ENCODE measurements around the gene KLHL17. TPM values are rescaled to one million over a fixed set of nuclear protein-coding genes. Genes with fewer than 3 reads are reported as not detected.
"Not testable (repeated sequence)": the region's sequence is repeated elsewhere in the genome, so short reads cannot be mapped to it uniquely, and the experiment has no call there.

Gene KLHL17
- total RNA-seq, 2 experiments from 2014 or later: 19.4 to 20.2 TPM

- DNase-seq: peak; percentile 68
- peaks cover 35% of the 10 kb centered on the region for H3K27me3 Mint-ChIP-seq (ENCODE audit: low read depth)
- no peaks in the 10 kb centered on the region for H3K36me3 Mint-ChIP-seq (ENCODE audit: low read depth)
- intact Hi-C loops (cut with micrococcal nuclease): loop anchor here (1.0 kb wide), 2 partner anchors 13 to 308 kb away; partner anchors contain the start of genes ISG15 and PUSL1
- peaks cover 12% of the 10 kb centered on the region for H3K4me1 Mint-ChIP-seq (ENCODE audit: low read depth)
- H3K9me3 Mint-ChIP-seq: no peaks in the 10 kb centered on the region
- CTCF ChIA-PET: interaction anchor here (0.8 kb wide), 1 partner anchor 15 kb away, joined by 3 read pairs; no protein-coding TSS in a partner anchor
- H3K27ac Mint-ChIP-seq: peak within 1 kb of the TSS; percentile 80
- H3K4me3 Mint-ChIP-seq: peak within 1 kb of the TSS; percentile 71
Measured at GRCh38 chr1:999725-1000356, 39.5 kb downstream of the KLHL17 start, which contains the start of gene HES4. Gene HES4 (minus strand): TSS chr1:1000097. CDS start chr1:999973, 124 bp downstream.

GRCh38 chr1:1000357-1001056, 40.1 kb downstream of the KLHL17 start:
- intact Hi-C loops (cut with micrococcal nuclease): loop anchor here (1.0 kb wide), 2 partner anchors 13 to 308 kb away; partner anchors contain the start of genes ISG15 and PUSL1
- peak overlapping the region; percentile 80 for H3K27ac Mint-ChIP-seq

GRCh38 chr1:1001057-1001783, 40.8 kb downstream of the KLHL17 start:
- Mint-ChIP-seq H3K4me1 (ENCODE audit: low read depth) (peaks cover 14% of the 10 kb centered on the region), H3K36me3 (ENCODE audit: low read depth) (no peaks in the 10 kb centered on the region), H3K9me3 (no peaks in the 10 kb centered on the region), H3K27me3 (ENCODE audit: low read depth) (peaks cover 33% of the 10 kb centered on the region), H3K4me3 (peak overlapping the region; percentile 71), H3K27ac (peak overlapping the region; percentile 80)
- intact Hi-C loops (cut with micrococcal nuclease): no loop called here
- no peak for DNase-seq
- CTCF ChIA-PET: interaction anchor here (0.6 to 2.4 kb wide), 8 partner anchors 9 to 18 kb away, joined by 3 to 19 read pairs (median 4); partner anchors contain the start of gene ISG15

More at GRCh38 chr1:1000357-1001056, 40.1 kb downstream of the KLHL17 start:
- no peaks in the 10 kb centered on the region for H3K9me3 Mint-ChIP-seq
- H3K36me3 Mint-ChIP-seq (ENCODE audit: low read depth): no peaks in the 10 kb centered on the region
- peaks cover 17% of the 10 kb centered on the region for H3K4me1 Mint-ChIP-seq (ENCODE audit: low read depth)
- H3K27me3 Mint-ChIP-seq (ENCODE audit: low read depth): peaks cover 36% of the 10 kb centered on the region
- CTCF ChIA-PET: interaction anchor here (0.6 to 2.4 kb wide), 5 partner anchors 10 to 17 kb away, joined by 3 to 19 read pairs (median 8); partner anchors contain the start of gene ISG15
- H3K4me3 Mint-ChIP-seq: peak overlapping the region; percentile 71
- DNase-seq: peak; percentile 71

- intact Hi-C loops (cut with micrococcal nuclease): no loop called here
- CTCF ChIA-PET: interaction anchor here (0.7 to 1.9 kb wide), 3 partner anchors 19 to 21 kb away, joined by 3 to 7 read pairs (median 4); partner anchors contain the start of gene PERM1
- no peaks in the 10 kb centered on the region for H3K36me3 Mint-ChIP-seq (ENCODE audit: low read depth)
- no peak overlapping the region for H3K4me3 Mint-ChIP-seq
- no peak for DNase-seq
- no peaks in the 10 kb centered on the region for H3K9me3 Mint-ChIP-seq
- H3K4me1 Mint-ChIP-seq (ENCODE audit: low read depth): peaks cover 14% of the 10 kb centered on the region
- no peak overlapping the region for H3K27ac Mint-ChIP-seq
- peaks cover 27% of the 10 kb centered on the region for H3K27me3 Mint-ChIP-seq (ENCODE audit: low read depth)
Measured at GRCh38 chr1:1003618-1004419, 43.4 kb downstream of the KLHL17 start.

GRCh38 chr1:1004420-1004779, 44.0 kb downstream of the KLHL17 start:
- intact Hi-C loops (cut with micrococcal nuclease): no loop called here
- no peaks in the 10 kb centered on the region for H3K9me3 Mint-ChIP-seq
- no peak overlapping the region for H3K4me3 Mint-ChIP-seq
- no peaks in the 10 kb centered on the region for H3K36me3 Mint-ChIP-seq (ENCODE audit: low read depth)
- H3K27me3 Mint-ChIP-seq (ENCODE audit: low read depth): peaks cover 31% of the 10 kb centered on the region
- no peak for DNase-seq
- CTCF ChIA-PET: interaction anchor here (0.7 to 1.9 kb wide), 3 partner anchors 20 to 22 kb away, joined by 3 to 7 read pairs (median 4); partner anchors contain the start of gene PERM1
- peaks cover 14% of the 10 kb centered on the region for H3K4me1 Mint-ChIP-seq (ENCODE audit: low read depth)
- no peak overlapping the region for H3K27ac Mint-ChIP-seq

- intact Hi-C loops (cut with micrococcal nuclease): no loop called here
Measured at GRCh38 chr1:1004780-1005697, 44.7 kb downstream of the KLHL17 start.

GRCh38 chr1:1005774-1006304, 45.5 kb downstream of the KLHL17 start:
- DNase-seq: no peak
- CTCF ChIA-PET: no interaction called here
- Mint-ChIP-seq H3K27me3 (ENCODE audit: low read depth) (peaks cover 27% of the 10 kb centered on the region), H3K4me3 (no peak overlapping the region), H3K27ac (no peak overlapping the region), H3K9me3 (no peaks in the 10 kb centered on the region), H3K36me3 (ENCODE audit: low read depth) (no peaks in the 10 kb centered on the region), H3K4me1 (ENCODE audit: low read depth) (peaks cover 9% of the 10 kb centered on the region)
- intact Hi-C loops (cut with micrococcal nuclease): no loop called here

More at GRCh38 chr1:1004780-1005697, 44.7 kb downstream of the KLHL17 start:
- CTCF ChIA-PET: interaction anchor here (0.7 to 1.9 kb wide), 3 partner anchors 19 to 22 kb away, joined by 3 to 7 read pairs (median 4); partner anchors contain the start of gene PERM1
- H3K36me3 Mint-ChIP-seq (ENCODE audit: low read depth): no peaks in the 10 kb centered on the region
- H3K27ac Mint-ChIP-seq: no peak overlapping the region
- no peak overlapping the region for H3K4me3 Mint-ChIP-seq
- peaks cover 31% of the 10 kb centered on the region for H3K27me3 Mint-ChIP-seq (ENCODE audit: low read depth)
- no peaks in the 10 kb centered on the region for H3K9me3 Mint-ChIP-seq
- peaks cover 12% of the 10 kb centered on the region for H3K4me1 Mint-ChIP-seq (ENCODE audit: low read depth)
- DNase-seq: no peak

GRCh38 chr1:1006305-1007159, 46.1 kb downstream of the KLHL17 start:
- CTCF ChIA-PET: interaction anchor here (2.3 kb wide), 1 partner anchor 22 kb away, joined by 9 read pairs; no protein-coding TSS in a partner anchor
- no peak overlapping the region for H3K4me3 Mint-ChIP-seq
- H3K27me3 Mint-ChIP-seq (ENCODE audit: low read depth): peaks cover 27% of the 10 kb centered on the region
- no peaks in the 10 kb centered on the region for H3K36me3 Mint-ChIP-seq (ENCODE audit: low read depth)
- H3K4me1 Mint-ChIP-seq (ENCODE audit: low read depth): peaks cover 9% of the 10 kb centered on the region
- intact Hi-C loops (cut with micrococcal nuclease): no loop called here
- H3K9me3 Mint-ChIP-seq: no peaks in the 10 kb centered on the region
- no peak overlapping the region for H3K27ac Mint-ChIP-seq
- no peak for DNase-seq

- H3K4me1 Mint-ChIP-seq (ENCODE audit: low read depth): peaks cover 24% of the 10 kb centered on the region
- H3K27ac Mint-ChIP-seq; H3K27me3 Mint-ChIP-seq (ENCODE audit: low read depth); intact Hi-C loops (cut with micrococcal nuclease); H3K9me3 Mint-ChIP-seq; H3K36me3 Mint-ChIP-seq (ENCODE audit: low read depth); H3K4me3 Mint-ChIP-seq; DNase-seq: not testable (repeated sequence)
- CTCF ChIA-PET: interaction anchor here (1.6 kb wide), 1 partner anchor 8 kb away, joined by 6 read pairs; no protein-coding TSS in a partner anchor
Measured at GRCh38 chr1:1010131-1010530, 49.7 kb downstream of the KLHL17 start.

GRCh38 chr1:1011396-1011949, 51.1 kb downstream of the KLHL17 start:
- intact Hi-C loops (cut with micrococcal nuclease): no loop called here
- CTCF ChIA-PET: no interaction called here
- Mint-ChIP-seq H3K27me3 (ENCODE audit: low read depth) (peaks cover 4% of the 10 kb centered on the region), H3K4me1 (ENCODE audit: low read depth) (peaks cover 23% of the 10 kb centered on the region), H3K36me3 (ENCODE audit: low read depth) (peaks cover 6% of the 10 kb centered on the region), H3K27ac (peak overlapping the region; percentile 13), H3K9me3 (no peaks in the 10 kb centered on the region), H3K4me3 (no peak overlapping the region)
- no peak for DNase-seq
